HTERT RPE-1 (cell line): ENCODE data around the gene MYO1A.
"Not testable (repeated sequence)": the region's sequence is repeated elsewhere in the genome, so short reads cannot be mapped to it uniquely, and the experiment has no call there.

Source experiments
- in situ Hi-C: fragments of 300-500 bp; cut with MboI; formaldehyde crosslinking; loops from 4 replicates; pipeline ENCODE4 v1.14.3; 2020; ENCODE audit warnings: low sequenced_read_pairs

The MYO1A gene

DNA sequence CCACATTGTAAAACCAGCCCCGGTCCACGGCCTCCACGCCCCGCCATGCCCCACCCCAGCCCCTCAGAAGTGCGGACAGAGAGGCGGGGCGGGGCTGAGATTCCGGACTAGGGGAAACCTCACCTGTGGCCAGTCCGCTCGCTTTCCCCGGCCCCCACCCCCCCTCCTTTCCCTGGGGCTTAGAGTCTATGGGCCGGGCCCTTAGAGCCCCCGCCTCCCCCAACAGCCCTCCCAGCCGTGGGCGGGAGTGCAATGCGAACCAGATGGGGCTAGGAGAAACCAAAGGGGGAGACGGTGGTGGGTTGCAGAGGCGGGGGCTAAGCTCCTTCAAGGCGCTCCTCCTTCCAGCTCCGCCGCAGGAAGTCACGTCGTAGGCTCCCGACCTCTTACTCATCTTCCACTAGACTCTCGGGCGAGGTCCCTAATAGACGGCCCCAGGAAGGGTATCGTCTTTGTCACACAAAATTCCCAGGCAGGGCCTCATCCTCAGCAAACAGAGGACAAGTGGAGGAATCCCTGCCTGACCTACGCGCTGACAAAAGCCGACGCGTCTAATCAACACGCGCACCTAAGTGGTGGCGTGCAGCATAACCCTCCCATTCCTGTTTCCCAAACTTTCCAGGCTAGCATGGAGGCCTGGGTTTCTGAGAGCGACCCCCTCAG lies 37.9 kb upstream of the MYO1A start:
- in situ Hi-C loops = no loop called here

DNA sequence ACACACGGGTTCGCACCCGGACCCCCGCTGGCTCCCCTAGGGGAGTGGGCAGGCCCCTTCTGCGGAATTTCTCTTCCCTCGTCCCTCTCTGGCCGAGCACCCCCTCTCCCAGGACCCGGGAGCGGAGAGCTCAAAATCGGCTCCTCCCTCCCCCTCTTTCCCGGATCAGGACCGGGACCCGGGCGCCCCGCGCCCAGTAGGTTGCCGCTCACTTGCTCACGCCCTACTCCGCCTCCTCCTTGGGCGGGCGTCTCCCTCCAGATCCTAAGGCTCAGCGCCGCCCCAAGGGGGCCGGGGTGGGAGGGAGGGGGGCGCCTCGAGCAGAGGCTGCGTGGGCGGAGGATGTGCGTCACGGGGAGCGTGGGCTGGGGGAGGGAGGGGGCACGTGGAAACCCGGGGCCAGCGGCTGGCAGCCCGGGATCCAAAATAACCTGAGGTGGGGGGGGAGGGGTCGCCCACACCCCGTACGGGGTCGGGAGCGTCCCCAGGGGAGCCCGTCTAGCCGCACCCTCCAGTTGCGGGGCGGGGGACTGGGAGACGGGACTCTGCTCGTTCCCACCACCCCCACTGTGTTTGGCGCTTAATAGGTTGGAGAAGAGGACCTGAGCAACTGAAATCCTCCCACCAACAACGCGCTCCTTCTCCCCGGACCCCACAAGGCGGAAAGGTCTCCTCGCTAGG lies 37.2 kb upstream of the MYO1A start:
- in situ Hi-C loops = no loop called here

DNA sequence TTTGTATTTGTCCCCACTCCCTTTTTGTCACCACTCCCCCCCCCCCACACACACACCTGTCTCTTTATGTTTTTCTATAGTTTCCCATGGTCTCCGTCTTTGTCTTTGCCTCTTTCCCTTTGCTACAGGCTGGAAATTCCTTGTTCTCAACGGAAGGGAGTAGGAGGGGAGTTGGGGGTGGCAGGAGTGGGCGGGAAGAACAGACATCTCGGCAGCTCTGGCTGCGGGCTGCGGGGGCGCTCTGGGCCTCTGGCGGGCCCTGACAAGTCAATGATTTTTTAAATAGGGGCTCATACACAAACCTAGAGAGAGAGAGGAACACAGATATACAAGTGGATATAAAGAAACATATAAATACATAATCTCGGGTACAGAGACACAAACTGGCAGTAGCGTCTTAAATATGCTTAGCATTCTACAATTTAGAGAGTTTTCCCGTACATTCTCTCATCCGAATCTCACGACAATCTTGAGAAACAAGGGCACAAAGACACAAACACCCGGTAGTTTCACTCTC lies 36.6 kb upstream of the MYO1A start:
- in situ Hi-C loops = no loop called here

DNA sequence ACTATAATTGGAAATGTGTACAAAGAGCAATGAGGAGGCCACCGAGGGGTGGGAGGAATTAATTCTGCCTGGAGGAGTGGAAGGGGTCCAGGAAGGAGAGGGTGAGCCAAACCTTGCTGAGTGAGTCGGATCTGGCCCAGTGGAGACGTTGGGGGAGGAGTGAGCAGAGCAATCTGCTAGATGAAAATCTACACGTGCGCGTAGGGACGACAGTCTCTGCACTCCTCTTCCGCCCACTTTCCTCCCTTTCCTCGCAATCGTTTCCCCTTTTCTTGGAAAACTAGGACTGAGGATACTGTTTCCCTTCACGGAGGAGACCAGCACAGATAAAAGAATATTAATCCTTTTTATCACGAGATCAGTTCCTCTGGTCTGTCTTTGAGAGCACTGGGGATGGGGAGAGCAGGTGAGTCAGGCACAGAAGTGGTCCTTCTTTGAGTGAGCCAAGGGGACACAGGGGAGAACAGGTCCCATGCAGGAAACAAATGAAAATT lies 36.1 kb upstream of the MYO1A start:
- in situ Hi-C loops = no loop called here

DNA sequence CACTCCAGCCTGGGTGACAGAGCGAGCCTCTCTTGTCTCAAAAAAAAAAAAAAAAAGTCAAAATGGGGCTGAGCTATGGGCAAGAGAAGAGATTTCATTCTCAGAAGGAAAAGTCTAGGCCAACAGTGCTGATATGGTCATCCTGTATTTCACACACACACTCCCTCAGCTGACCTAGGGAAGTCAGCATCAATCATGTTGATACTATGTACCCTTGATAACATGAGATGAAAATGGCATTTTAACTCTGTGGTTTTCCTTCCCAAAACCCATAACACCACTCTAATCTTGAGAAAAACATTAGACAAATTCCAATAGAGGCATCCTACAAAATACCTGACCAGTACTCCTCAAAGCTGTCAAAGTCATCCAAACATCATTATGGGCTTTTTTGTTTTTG lies 30.9 kb upstream of the MYO1A start:
- in situ Hi-C loops = no loop called here

DNA sequence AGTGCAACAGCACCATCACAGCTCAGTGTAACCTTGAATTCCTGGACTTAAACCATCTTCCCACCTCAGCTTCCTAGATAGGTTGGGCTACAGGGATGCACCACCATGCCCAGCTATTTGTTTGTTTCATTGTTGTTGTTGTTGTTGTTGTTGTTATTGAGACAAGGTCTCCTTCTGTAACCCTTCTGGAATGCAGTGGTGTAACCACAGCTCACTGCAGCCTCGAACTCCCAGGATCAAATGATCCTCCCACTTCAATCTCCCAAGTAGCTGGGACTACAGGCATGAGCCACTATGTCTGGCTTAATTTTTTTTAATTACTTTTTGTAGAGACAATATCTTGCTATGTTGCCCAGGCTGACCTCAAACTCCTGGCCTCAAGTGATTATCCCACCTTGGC lies 29.9 kb upstream of the MYO1A start:
- in situ Hi-C loops = no loop called here

DNA sequence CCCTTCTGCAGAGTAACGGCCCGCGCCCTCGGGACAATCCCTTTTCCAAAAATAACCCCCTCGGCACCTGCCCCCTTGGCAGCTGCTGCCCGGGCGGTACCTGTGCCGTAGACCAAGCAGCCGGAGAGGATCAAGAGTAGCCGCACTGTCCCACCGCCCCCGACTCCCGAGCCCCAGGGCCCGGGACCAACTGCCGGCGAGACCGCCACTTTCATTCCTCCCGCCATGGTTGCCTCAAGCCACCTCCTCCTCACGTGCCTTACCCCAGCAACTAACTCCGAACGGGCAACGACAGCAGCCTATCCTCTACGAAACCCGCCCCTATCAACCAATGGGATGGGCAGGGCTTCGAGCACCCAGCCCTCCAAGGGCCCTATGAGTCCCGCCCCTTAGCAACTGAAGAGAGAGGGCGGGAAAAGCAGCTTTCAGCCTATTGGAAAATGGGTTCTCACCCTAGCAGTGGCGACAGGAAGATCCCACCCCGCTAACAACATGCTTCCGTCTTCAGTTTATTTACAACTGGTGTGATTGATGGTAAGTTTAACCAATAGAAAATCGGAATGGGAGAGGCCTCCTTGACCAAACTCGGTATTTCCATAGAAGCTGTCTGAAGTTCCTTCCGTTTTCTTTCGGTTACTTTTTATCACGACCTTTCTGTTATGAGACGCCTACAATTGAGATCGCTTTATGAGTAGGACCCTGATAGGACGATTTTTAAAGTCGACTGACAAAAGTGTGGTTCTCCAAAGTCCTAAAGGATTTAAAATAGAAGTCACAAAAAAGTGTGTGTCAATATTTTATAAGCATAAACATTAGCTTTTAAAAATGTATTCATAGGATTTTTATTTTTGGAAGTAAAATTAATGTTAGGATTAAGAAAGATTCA lies 28.8 kb upstream of the MYO1A start, which contains the start of gene NEMP1:
TSS of gene NEMP1 (minus strand) at position 273 of the 886 bp plus-strand sequence. CDS start at position 227, 46 bp downstream.
- in situ Hi-C loops = no loop called here

DNA sequence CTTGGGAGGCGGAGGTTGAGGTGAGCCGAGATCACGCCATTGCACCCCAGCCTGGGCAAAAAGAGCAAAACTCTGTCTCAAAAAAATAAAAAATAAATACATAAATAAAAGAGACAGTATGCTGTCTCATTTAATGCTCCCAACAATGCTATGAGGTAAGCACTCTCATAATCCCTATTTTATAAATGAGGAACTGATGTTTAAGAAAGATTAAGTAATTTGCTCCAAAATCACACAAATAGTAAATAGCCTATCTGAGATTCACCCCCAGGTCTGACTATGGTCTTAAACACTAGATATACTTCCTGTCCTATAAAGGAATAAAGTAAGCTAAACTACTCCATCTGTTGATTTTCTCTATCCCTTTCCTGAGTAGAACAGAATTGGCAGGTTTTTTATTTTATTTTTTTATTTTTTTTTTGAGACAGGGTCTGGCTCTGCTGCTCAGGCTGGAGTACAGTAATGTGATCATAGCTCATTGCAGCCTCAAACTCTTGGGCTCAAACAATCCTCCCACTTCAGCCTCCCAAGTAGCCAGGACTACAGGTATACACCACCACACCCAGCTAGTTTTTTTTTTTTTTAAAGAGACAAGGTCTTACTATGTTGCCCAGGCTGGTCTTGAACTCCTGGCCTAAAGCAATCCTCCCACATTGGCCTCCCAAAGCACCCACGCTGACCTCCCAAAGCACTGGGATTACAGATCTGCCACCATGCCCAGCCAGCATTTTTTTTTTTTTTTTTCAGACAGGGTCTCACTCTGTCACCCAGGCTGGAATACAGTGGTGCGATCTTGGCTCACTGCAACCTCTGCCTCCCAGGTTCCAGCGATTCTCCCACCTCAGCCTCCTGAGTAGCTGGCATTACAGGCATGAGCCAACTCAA lies 23.9 kb upstream of the MYO1A start:
- in situ Hi-C loops = not testable (repeated sequence)

DNA sequence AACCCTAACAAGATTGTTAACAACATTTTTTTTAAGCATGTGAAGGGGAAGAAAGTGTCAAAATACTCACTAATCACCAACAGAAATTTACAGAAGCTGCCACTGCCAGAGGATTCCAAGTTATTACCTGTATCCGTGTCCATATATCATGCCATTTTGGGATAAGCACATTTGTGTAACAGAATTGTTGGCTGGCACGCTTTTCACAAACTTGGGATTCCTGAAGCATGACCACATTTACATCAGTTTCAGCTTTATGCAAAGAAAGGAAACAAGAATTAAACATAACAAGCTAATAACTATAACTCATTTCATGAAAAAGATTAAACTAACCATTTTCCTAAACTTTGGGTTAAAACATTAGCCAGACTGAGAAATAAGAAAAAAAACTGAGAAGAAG lies 22.7 kb upstream of the MYO1A start:
- in situ Hi-C loops = no loop called here

DNA sequence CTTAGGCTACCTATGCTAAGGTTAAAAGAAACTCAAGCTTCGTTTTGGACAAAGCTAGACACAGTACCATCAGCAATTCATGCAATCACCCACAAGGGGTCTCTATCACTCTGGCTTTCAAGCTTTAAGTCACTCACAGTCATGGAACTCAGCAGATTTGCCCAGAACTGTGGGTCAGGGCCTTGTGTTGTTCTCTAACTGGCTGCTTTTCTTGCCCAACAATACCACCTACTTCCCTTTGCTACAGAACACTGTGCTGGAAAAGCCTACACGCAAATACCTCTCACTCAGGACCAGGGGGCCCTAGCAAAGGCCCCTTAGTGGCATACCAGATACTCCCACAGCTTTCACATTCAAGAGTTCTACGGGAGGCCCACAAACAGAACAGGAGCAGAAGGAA lies 19.6 kb upstream of the MYO1A start:
- in situ Hi-C loops = no loop called here

DNA sequence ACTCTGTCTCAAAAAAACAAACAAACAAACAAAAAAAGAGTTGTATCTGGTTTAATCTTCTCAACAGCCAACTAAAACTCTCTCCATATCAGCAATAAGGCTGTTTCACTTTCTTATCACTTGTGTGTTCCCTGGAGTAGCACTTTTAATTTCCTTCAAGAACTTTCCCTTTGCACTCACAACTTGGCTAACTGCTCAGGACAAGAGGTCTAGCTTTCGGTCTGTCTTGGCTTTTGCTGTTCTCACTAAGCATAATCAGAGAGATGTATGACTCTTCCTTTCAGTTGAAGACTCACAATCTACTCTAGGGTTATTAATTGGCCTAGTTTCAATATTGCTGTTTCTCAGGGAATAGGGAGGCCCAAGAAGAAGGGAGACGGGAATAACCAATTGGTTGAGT lies 16.3 kb upstream of the MYO1A start:
- in situ Hi-C loops = no loop called here

DNA sequence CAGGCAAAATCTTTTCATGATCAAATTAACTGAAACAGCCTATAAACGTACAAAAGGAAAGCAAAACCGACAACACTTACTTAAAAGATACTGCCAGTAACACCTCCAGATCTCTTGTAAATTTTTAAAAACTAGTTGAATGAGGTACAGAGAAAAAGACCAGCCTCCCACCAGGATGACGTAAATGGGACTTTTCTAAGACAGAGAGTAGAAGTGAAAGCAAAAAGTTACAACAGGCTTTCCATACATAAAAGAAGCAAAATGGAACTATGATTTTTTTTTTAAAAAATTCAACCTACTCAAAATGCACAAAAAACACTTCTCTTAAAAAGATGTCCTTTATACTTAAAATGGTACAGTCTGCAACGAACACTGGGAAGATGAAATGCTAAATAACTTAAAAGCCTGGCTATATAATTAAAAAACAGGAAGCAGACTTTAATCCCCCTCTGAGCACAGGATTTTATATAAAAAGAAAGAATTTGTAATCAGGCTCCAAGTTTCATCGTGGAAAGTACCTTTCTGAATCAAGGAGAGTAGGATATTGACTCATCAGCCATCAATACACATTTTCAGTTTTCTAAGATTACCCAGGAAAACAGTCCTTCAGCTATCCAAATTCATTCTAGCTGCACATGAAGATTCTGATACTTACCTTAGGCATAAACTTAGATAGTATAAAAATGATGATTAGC lies 14.2 kb upstream of the MYO1A start:
- in situ Hi-C loops = no loop called here

DNA sequence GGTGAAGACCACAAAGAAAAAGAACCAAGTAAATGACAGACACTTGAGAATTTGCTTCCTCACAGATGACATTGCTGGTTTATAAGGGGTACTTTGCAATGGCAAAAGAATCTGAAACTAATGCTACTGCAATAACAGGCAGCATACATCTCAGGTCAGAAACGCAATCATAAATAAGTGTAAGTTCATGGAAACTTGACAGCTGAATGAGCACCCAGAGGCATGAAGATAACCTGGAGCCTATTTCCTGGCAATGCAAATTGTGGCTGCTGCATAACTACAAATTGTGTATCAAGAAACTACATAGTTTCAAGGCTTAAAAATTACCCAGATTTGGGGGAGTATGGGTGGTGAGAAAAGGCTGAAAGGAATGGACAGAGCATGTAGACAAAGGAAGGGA lies 8.5 kb upstream of the MYO1A start:
- in situ Hi-C loops = no loop called here

DNA sequence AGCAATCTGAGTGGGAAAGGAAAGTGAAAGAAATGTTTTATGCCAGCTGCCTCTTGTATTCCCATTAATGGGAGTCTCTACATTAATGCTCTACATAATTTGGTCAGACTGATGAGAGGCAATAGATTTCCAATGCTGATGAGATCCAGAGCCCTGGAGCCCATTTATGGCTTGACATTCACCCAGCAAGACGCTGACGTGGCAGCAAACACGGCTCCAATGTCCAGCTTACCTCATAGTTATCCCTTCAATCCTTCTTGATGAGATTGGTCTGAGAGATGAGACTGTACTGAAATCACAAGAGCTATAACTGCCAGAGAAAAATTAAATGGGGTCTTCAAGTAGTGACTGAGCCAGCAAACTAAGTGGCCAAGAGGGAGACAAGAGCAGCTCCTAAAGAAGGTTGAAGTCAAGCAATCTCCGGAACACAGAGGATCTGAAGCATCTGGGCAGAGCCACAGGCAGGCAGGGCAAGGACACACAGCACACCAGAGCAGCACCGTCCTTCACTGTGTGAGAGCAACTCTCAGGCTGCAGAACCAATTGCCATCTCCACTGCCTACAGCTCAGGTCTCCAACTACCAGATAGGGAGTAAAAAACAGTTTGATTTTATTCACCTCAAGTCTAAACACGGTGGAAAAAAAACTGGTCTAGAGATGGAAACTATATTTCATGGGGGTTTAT lies 7.3 kb upstream of the MYO1A start:
- in situ Hi-C loops = no loop called here

DNA sequence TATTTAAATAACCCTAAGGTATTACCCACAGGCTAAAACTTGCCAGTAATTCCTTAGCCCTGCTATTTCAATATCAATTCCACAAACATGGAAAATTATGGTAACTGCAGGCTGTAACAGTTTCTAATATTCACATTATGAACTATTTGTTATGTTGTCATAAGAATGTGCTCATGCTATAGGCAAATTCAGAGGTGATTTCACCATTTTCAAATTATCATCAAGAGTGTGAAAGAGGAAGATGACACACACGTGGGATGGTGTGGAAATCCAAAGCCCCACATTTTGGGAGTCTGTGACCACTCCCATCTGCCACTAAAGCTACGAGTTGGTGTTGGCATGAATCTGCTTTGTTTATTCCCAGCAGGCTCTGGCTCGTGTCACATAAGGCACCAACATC lies 5.9 kb upstream of the MYO1A start:
- in situ Hi-C loops = no loop called here

DNA sequence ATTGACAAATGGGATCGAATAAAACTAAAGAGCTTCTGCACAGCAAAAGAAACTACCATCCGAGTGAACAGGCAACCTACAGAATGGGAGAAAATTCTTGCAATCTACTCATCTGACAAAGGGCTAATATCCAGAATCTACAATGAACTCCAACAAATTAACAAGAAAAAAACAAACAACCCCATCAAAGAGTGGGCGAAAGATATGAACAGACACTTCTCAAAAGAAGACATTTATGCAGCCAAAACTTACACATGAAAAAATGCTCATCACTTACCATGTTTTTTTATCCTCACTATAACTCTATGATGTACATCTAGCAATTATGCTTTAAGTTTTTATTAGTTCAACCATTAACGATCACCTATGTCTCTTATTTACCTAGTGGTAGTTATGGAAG lies 4.0 kb upstream of the MYO1A start:
- in situ Hi-C loops = not testable (repeated sequence)

DNA sequence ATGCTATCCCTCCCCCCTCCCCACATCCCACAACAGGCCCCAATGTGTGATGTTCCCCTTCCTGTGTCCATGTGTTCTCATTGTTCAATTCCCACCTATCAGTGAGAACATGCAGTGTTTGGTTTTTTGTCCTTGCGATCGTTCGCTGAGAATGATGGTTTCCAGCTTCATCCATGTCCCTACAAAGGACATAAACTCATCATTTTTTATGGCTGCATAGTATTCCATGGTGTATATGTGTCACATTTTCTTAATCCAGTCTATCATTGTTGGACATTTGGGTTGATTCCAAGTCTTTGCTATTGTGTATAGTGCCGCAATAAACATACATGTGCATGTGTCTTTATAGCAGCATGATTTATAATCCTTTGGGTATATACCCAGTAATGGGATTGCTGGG lies 3.2 kb upstream of the MYO1A start:
- in situ Hi-C loops = not testable (repeated sequence)

DNA sequence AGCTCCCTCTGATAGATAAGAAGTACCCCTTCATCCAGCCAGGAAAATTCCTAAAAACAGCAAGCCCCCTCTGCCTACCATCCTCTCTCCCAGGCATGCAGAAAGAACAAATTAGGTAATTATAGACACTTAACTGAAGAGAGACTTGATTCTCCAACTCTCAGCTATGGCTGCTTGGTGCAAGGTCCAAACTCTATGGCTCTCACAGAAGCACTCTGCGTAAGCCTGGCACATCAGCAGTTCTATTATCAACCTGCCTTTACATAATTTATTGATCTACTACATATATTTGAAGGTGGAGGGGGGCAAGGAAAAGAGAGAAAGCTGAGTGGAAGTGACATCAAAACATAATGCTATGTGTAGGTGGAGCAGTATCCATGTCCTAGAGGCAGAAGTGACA lies 1.1 kb upstream of the MYO1A start:
- in situ Hi-C loops = no loop called here

DNA sequence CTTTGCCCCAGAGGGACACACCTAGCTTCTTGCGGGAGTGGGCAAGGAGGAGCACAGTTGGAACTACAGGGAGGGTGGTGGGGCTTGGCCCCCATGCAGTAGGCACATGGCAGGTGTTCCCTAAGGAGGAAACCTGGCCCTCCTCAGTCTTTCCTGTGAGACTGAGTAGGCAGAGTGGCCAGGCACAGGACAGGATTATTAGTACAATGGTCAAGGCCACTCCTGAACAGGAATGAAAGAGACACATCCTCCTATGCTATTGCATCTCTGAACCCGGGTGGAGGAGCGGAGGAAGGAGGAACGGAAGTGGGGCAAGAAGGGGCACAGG lies 846 bp downstream of the MYO1A start:
- in situ Hi-C loops = no loop called here
